Measurements from ENCODE around the gene PLRG1. TPM values are rescaled to one million over a fixed set of nuclear protein-coding genes. Genes with fewer than 3 reads are reported as not detected.

The PLRG1 gene
- total RNA-seq, 6 donors from 2014 or later = 12.9 to 60.1 (median 51.3) TPM

GRCh38 chr4:154516318-154517029 is 33.7 kb downstream of the PLRG1 start:
- 10% methylated on average over 1 of the region's 1 CpG for WGBS, 2 donors
- no peak overlapping the region for H3K4me3 ChIP-seq
- ATAC-seq (ENCODE audit: low FRiP score in 2 of 2) (no peak), DNase-seq (no peak)
- no peaks in the 10 kb centered on the region for H3K36me3 ChIP-seq
- no peaks in the 10 kb centered on the region for H3K9me3 ChIP-seq
- TF ChIP-seq CTCF (IDR thresholded peaks at IDR 0.05) = no peak
- TF ChIP-seq POLR2A (IDR thresholded peaks at IDR 0.05) = no peak
- TF ChIP-seq EP300 (IDR thresholded peaks at IDR 0.05) = no peak
- no peak for TF ChIP-seq POLR2AphosphoS5 (IDR thresholded peaks at IDR 0.05)
- H3K27ac ChIP-seq = no peak overlapping the region
- no peaks in the 10 kb centered on the region for H3K27me3 ChIP-seq
- no peaks in the 10 kb centered on the region for H3K4me1 ChIP-seq

GRCh38 chr4:154511981-154512380 is 38.2 kb downstream of the PLRG1 start:
- Histone ChIP-seq H3K4me3 (no peak overlapping the region), H3K27me3 (no peaks in the 10 kb centered on the region), H3K27ac (no peak overlapping the region), H3K36me3 (no peaks in the 10 kb centered on the region), H3K9me3 (no peaks in the 10 kb centered on the region), H3K4me1 (no peaks in the 10 kb centered on the region)
- ATAC-seq (ENCODE audit: low FRiP score in 2 of 2) = no peak
- no peak for DNase-seq
- TF ChIP-seq POLR2AphosphoS5 (IDR thresholded peaks at IDR 0.05) (no peak), EP300 (IDR thresholded peaks at IDR 0.05) (no peak), POLR2A (IDR thresholded peaks at IDR 0.05) (no peak), CTCF (IDR thresholded peaks at IDR 0.05) (no peak)
- WGBS, 2 donors = 64 to 78% methylated on average over 4 of the region's 4 CpGs

- Histone ChIP-seq H3K9me3 (no peaks in the 10 kb centered on the region), H3K4me1 (no peaks in the 10 kb centered on the region), H3K36me3 (no peaks in the 10 kb centered on the region), H3K27ac (no peak overlapping the region), H3K27me3 (no peaks in the 10 kb centered on the region), H3K4me3 (no peak overlapping the region)
- ATAC-seq (ENCODE audit: low FRiP score in 2 of 2) (no peak), DNase-seq (no peak)
- WGBS, 2 donors = 64 to 91% methylated on average over 2 of the region's 2 CpGs
- no peak for TF ChIP-seq EP300 (IDR thresholded peaks at IDR 0.05)
- TF ChIP-seq POLR2AphosphoS5 (IDR thresholded peaks at IDR 0.05) = no peak
- TF ChIP-seq POLR2A (IDR thresholded peaks at IDR 0.05) = no peak
- TF ChIP-seq CTCF (IDR thresholded peaks at IDR 0.05) = no peak
Observed at GRCh38 chr4:154511548-154511947, 38.7 kb downstream of the PLRG1 start.

DNA sequence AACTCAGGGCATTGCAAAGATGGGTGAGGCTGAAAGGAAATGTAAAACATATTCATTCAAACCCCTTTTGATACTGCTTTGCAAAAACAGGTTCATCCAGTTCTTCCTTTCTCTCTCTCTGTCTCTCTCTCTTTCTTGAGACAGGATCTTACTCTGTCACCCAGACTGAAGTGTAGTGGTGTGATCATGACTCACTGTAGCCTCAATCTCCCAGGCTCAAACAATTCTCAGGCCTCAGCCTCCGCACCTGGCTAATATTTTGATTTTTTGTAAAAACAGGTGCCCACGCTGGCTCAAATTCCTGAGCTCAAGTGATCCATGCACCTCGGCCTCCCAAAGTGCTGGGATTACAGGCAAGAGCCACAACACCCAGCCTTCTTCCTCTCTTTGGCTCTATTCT is 43.0 kb downstream of the PLRG1 start:
- no peaks in the 10 kb centered on the region for H3K4me1 ChIP-seq
- ATAC-seq (ENCODE audit: low FRiP score in 2 of 2) (peak in 1 of 2 donors; percentile 38), DNase-seq (no peak)
- TF ChIP-seq POLR2AphosphoS5 (IDR thresholded peaks at IDR 0.05) = no peak
- no peak for TF ChIP-seq POLR2A (IDR thresholded peaks at IDR 0.05)
- no peak for TF ChIP-seq CTCF (IDR thresholded peaks at IDR 0.05)
- no peak for TF ChIP-seq EP300 (IDR thresholded peaks at IDR 0.05)
- H3K4me3 ChIP-seq = no peak overlapping the region
- H3K27ac ChIP-seq = no peak overlapping the region
- WGBS, 2 donors = 80 to 82% methylated on average over 3 of the region's 3 CpGs
- H3K9me3 ChIP-seq = no peaks in the 10 kb centered on the region
- H3K27me3 ChIP-seq = no peaks in the 10 kb centered on the region
- H3K36me3 ChIP-seq = no peaks in the 10 kb centered on the region

DNA sequence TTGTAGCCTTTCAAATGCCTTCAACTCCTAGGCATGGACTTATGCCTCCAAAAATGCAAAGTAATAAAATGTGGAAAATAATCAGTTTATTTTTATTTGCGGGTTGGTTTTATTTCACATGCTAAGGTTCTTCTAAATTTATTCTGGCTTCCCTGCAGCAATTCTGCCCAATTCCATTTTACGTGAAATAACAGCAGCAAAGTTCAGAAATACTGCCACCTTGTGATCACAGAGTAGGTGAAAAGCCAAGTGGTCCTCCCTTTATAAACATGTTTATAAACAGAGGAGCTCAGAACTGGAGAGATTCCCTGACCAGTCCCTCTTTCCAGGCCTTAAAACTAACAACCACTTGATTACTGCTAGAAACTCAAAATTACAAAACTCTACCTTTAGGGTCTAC is 43.9 kb downstream of the PLRG1 start:
- TF ChIP-seq CTCF (IDR thresholded peaks at IDR 0.05) (peak in 2 of 6 experiments; percentile 36 to 45), EP300 (IDR thresholded peaks at IDR 0.05) (no peak)
- ATAC-seq (ENCODE audit: low FRiP score in 2 of 2) (peak in 1 of 2 donors; percentile 64), DNase-seq (no peak)
- no peak overlapping the region for H3K27ac ChIP-seq
- no peak overlapping the region for H3K4me3 ChIP-seq
- H3K36me3 ChIP-seq = no peaks in the 10 kb centered on the region
- no peaks in the 10 kb centered on the region for H3K4me1 ChIP-seq
- 6 to 25% methylated on average over 2 of the region's 2 CpGs for WGBS, 2 donors
- H3K27me3 ChIP-seq = no peaks in the 10 kb centered on the region
- no peaks in the 10 kb centered on the region for H3K9me3 ChIP-seq

All from upper lobe of left lung (tissue), 6 donors.